Mesenchymal stem cell (in vitro differentiated cells and primary cell): ENCODE measurements around the gene PERCC1.

Source experiments
- DNase-seq: peaks from one replicate; pipeline ENCODE4 v3.0.0-alpha.2; 2013
- H2AFZ ChIP-seq: one replicate; pipeline ENCODE4 v1.6.1; 2013; ENCODE audit warnings: low read depth, mild to moderate bottlenecking, control low read depth, inconsistent platforms, low read length, moderate library complexity
- H2AK5ac ChIP-seq: 2 replicates; pipeline ENCODE4 v1.6.1; 2013; ENCODE audit warnings: low read length, moderate library complexity, mild to moderate bottlenecking, inconsistent platforms; ENCODE audit not compliant: severe bottlenecking
- H2BK120ac ChIP-seq: one replicate; pipeline ENCODE4 v1.6.1; 2013; ENCODE audit warnings: low read depth, mild to moderate bottlenecking, inconsistent platforms, low read length, moderate library complexity
- H2BK12ac ChIP-seq, 2 experiments: one replicate each; pipeline ENCODE4 v1.6.1; 2013; ENCODE audit warnings: inconsistent platforms in 2 of 2, low read length in 2 of 2, mild to moderate bottlenecking in 2 of 2, moderate library complexity in 2 of 2, control low read depth in 1 of 2
- H2BK15ac ChIP-seq: one replicate; pipeline ENCODE4 v1.6.1; 2013; ENCODE audit warnings: mild to moderate bottlenecking, low read depth, inconsistent platforms; ENCODE audit not compliant: poor library complexity, severe bottlenecking
- H2BK5ac ChIP-seq: 2 replicates; pipeline ENCODE4 v1.6.1; 2013; ENCODE audit warnings: low read depth, mild to moderate bottlenecking, low read length, control low read depth, inconsistent platforms; ENCODE audit not compliant: poor library complexity, severe bottlenecking
- H3K14ac ChIP-seq, 2 experiments: one replicate each; pipeline ENCODE4 v1.6.1; 2013; ENCODE audit warnings: inconsistent platforms in 2 of 2, low read length in 2 of 2, control low read depth in 1 of 2, mild to moderate bottlenecking in 1 of 2, moderate library complexity in 1 of 2
- H3K18ac ChIP-seq, 2 experiments: one replicate each; pipeline ENCODE4 v1.6.1; 2013; ENCODE audit warnings: inconsistent platforms in 2 of 2, low read length in 2 of 2, control low read depth in 1 of 2, low read depth in 1 of 2, mild to moderate bottlenecking in 1 of 2
- H3K23ac ChIP-seq, 2 experiments: one replicate each; pipeline ENCODE4 v1.6.1; 2013; ENCODE audit warnings: inconsistent platforms in 2 of 2, low read length in 2 of 2, mild to moderate bottlenecking in 2 of 2, moderate library complexity in 2 of 2, control low read depth in 1 of 2
- H3K27ac ChIP-seq: 2 replicates; pipeline ENCODE4 v1.5.1; 2013; ENCODE audit warnings: mild to moderate bottlenecking, moderate library complexity, low read length, control low read depth, inconsistent platforms; ENCODE audit not compliant: poor library complexity, severe bottlenecking
- H3K27me3 ChIP-seq, 2 experiments: 2 replicates each; pipeline versions ENCODE4 v1.6.1 to v1.7.0; 2013; ENCODE audit warnings: low read length in 2 of 2, mild to moderate bottlenecking in 2 of 2, moderate library complexity in 2 of 2, control low read depth in 1 of 2, inconsistent platforms in 1 of 2; ENCODE audit not compliant: control insufficient read depth in 1 of 2, insufficient read depth in 1 of 2
- H3K36me3 ChIP-seq, 2 experiments: 2 replicates each; pipeline versions ENCODE4 v1.6.1 to v1.7.0; 2013; ENCODE audit warnings: low read length in 2 of 2, control low read depth in 1 of 2, inconsistent platforms in 1 of 2, low read depth in 1 of 2, mild to moderate bottlenecking in 1 of 2; ENCODE audit not compliant: insufficient read depth in 2 of 2, control insufficient read depth in 1 of 2
- H3K4ac ChIP-seq, 2 experiments: one replicate each; pipeline ENCODE4 v1.6.1; 2013; ENCODE audit warnings: inconsistent platforms in 2 of 2, low read length in 2 of 2, mild to moderate bottlenecking in 2 of 2, moderate library complexity in 2 of 2, control low read depth in 1 of 2, low read depth in 1 of 2
- H3K4me1 ChIP-seq: 2 replicates; pipeline ENCODE4 v1.6.1; 2013; ENCODE audit warnings: low read depth, low read length, control low read depth; ENCODE audit not compliant: control insufficient read depth, insufficient read depth
- H3K4me2 ChIP-seq: 2 replicates; pipeline ENCODE4 v1.6.1; 2013; ENCODE audit warnings: low read length, mild to moderate bottlenecking, inconsistent platforms; ENCODE audit not compliant: poor library complexity, severe bottlenecking
- H3K4me3 ChIP-seq, 2 experiments: 2 replicates each; pipeline versions ENCODE4 v1.5.1 to v1.7.0; 2013; ENCODE audit warnings: low read length in 2 of 2, mild to moderate bottlenecking in 2 of 2, control low read depth in 1 of 2, low read depth in 1 of 2; ENCODE audit not compliant: insufficient read depth in 1 of 2
- H3K79me1 ChIP-seq: replicated peaks from 2 replicates; pipeline ENCODE4 v1.6.1; 2013; ENCODE audit warnings: mild to moderate bottlenecking, control low read depth, low read length, inconsistent platforms; ENCODE audit not compliant: poor library complexity, severe bottlenecking
- H3K9ac ChIP-seq: 2 replicates; pipeline ENCODE4 v1.7.0; 2013; ENCODE audit warnings: mild to moderate bottlenecking, low read length, moderate library complexity
- H3K9me3 ChIP-seq: 2 replicates; pipeline ENCODE4 v1.7.0; 2013; ENCODE audit warnings: mild to moderate bottlenecking, low read length; ENCODE audit not compliant: control insufficient read depth
- H4K8ac ChIP-seq: one replicate; pipeline ENCODE4 v1.6.1; 2013; ENCODE audit warnings: inconsistent platforms, mild to moderate bottlenecking, low read length, moderate library complexity
- H4K91ac ChIP-seq: one replicate; pipeline ENCODE4 v1.6.1; 2013; ENCODE audit warnings: mild to moderate bottlenecking, low read length, inconsistent platforms
- WGBS: methylation state at CpG from one replicate; pipeline ENCODE4 v1.1.7; 2013; ENCODE audit warnings: mixed read lengths; 5-methylcytosine and 5-hydroxymethylcytosine counted together

PERCC1 gene

DNA sequence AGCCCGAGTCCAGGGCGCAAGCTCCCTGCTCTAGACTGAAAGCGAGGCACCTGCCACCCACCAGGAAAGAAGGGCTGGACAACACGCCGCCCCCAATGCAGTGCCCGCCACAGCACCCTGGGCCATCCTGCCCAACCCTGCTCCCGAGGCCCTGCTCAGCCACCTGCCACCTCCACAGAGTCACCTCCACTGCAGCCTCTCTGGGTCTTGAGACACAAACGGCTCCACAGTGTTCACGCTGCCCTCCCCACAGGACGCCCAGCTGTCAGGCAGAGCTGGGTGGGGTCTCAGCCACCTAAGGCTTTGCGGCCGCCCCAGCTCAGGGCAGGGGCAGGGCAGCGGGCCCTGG is 34.7 kb downstream of the PERCC1 start:
- no peak overlapping the region for H2BK5ac ChIP-seq
- no peak overlapping the region for H3K9ac ChIP-seq
- no peak overlapping the region for H4K8ac ChIP-seq
- H3K4me2 ChIP-seq, result no peak overlapping the region
- H3K4ac ChIP-seq, result no peak overlapping the region
- H2BK120ac ChIP-seq, result no peak overlapping the region
- no peak overlapping the region for H2AK5ac ChIP-seq
- DNase-seq, result no peak
- no peaks in the 10 kb centered on the region for H3K27me3 ChIP-seq
- no peak overlapping the region for H3K4me3 ChIP-seq
- H2BK12ac ChIP-seq, result no peak overlapping the region
- H4K91ac ChIP-seq, result no peak overlapping the region
- H3K18ac ChIP-seq, result no peak overlapping the region
- peaks cover 16% of the 10 kb centered on the region for H3K4me1 ChIP-seq
- no peak overlapping the region for H3K27ac ChIP-seq
- peaks cover 62% of the 10 kb centered on the region for H3K79me1 ChIP-seq
- 98% methylated on average over 13 of the region's 13 CpGs for WGBS
- H3K23ac ChIP-seq, result no peak overlapping the region
- H3K14ac ChIP-seq, result no peak overlapping the region
- H2BK15ac ChIP-seq, result no peak overlapping the region
- H3K36me3 ChIP-seq, result peaks cover 30 to 48% of the 10 kb centered on the region in 2 experiments
- H2AFZ ChIP-seq, result no peak overlapping the region
- H3K9me3 ChIP-seq, result no peaks in the 10 kb centered on the region

GRCh38 chr16:1466054-1466453 is 35.2 kb downstream of the PERCC1 start:
- Histone ChIP-seq H2BK12ac (no peak overlapping the region), H3K4me2 (no peak overlapping the region), H3K18ac (no peak overlapping the region), H3K14ac (no peak overlapping the region), H3K23ac (no peak overlapping the region), H3K27ac (no peak overlapping the region), H2AK5ac (no peak overlapping the region), H3K27me3 (no peaks in the 10 kb centered on the region), H3K9ac (no peak overlapping the region), H3K4me3 (no peak overlapping the region), H2BK5ac (no peak overlapping the region), H3K36me3 (peaks cover 25 to 48% of the 10 kb centered on the region in 2 experiments), H3K9me3 (no peaks in the 10 kb centered on the region), H4K91ac (no peak overlapping the region), H3K4me1 (peaks cover 21% of the 10 kb centered on the region), H2BK120ac (no peak overlapping the region), H2AFZ (no peak overlapping the region), H4K8ac (no peak overlapping the region), H3K4ac (no peak overlapping the region), H3K79me1 (peaks cover 58% of the 10 kb centered on the region), H2BK15ac (no peak overlapping the region)
- no peak for DNase-seq
- 93% methylated on average over 21 of the region's 24 CpGs for WGBS

DNA sequence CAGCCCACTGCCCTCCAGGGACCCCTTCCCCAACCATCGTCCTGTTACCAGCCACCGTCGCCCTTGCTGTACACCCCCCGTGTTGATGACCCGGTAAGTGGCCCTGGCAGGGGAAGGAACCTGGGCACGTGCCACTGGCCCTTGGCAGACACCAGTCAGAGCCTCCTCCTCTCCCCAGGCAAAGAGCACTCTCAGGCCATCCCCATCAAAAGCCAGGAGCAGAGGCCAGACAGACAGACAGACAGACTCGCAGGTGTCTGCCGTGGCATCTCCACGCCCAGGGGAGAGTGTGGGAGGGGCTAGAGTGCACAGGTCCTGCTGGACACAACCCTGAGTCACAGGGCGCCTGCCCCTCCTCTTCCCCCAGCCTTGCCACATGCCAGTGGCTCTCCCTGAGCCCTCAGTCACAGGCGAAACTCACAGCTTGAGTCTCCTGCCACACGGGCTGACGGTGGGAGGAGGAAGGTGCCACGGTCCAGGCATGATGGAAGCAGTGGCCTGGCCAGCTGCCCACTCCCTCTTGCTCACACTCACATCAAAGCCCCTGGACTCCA is 36.2 kb downstream of the PERCC1 start:
- Histone ChIP-seq H2AFZ (no peak overlapping the region), H3K4ac (no peak overlapping the region), H3K27me3 (no peaks in the 10 kb centered on the region), H3K4me2 (no peak overlapping the region), H3K36me3 (peaks cover 23 to 46% of the 10 kb centered on the region in 2 experiments), H3K79me1 (peaks cover 57% of the 10 kb centered on the region), H2BK120ac (no peak overlapping the region), H3K4me1 (peaks cover 28% of the 10 kb centered on the region), H2BK15ac (no peak overlapping the region), H2BK5ac (no peak overlapping the region), H3K9me3 (no peaks in the 10 kb centered on the region), H3K18ac (no peak overlapping the region), H4K8ac (no peak overlapping the region), H2AK5ac (no peak overlapping the region), H3K14ac (no peak overlapping the region), H3K4me3 (no peak overlapping the region), H3K27ac (no peak overlapping the region), H4K91ac (no peak overlapping the region), H2BK12ac (no peak overlapping the region), H3K9ac (no peak overlapping the region), H3K23ac (no peak overlapping the region)
- 98% methylated on average over 13 of the region's 14 CpGs for WGBS
- DNase-seq, result no peak

DNA sequence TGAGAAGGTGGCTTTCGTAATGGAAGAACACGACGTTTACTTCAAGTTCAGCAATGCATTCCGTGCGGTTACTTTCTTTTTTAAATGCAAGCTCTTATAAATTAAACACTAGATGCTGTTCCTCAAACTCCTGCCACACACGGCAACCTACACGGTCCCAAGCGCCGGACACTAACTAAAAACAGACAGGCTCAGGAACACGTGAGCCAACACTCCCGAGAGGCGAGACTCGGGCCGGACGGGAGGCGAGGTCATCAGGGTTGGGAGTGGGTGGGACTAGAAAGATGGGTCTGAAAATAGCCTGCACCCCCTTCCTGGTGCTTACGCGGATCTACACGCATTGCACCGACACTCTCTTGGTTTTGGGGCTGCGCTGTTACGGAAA is 37.5 kb downstream of the PERCC1 start:
- H3K4me1 ChIP-seq, result peaks cover 30% of the 10 kb centered on the region
- peak overlapping the region; percentile 29 for H3K9ac ChIP-seq
- H3K9me3 ChIP-seq, result no peaks in the 10 kb centered on the region
- H2AFZ ChIP-seq, result no peak overlapping the region
- no peak overlapping the region for H3K4me2 ChIP-seq
- peaks cover 15 to 42% of the 10 kb centered on the region in 2 experiments for H3K36me3 ChIP-seq
- no peak overlapping the region for H4K8ac ChIP-seq
- no peak overlapping the region for H3K27ac ChIP-seq
- no peak overlapping the region for H3K14ac ChIP-seq
- H3K4ac ChIP-seq, result no peak overlapping the region
- H3K4me3 ChIP-seq, result peak overlapping the region in 1 of 2 experiments; percentile 18
- H3K27me3 ChIP-seq, result no peaks in the 10 kb centered on the region
- no peak overlapping the region for H4K91ac ChIP-seq
- no peak overlapping the region for H2BK12ac ChIP-seq
- no peak overlapping the region for H2BK5ac ChIP-seq
- H3K79me1 ChIP-seq, result peaks cover 50% of the 10 kb centered on the region
- H3K23ac ChIP-seq, result no peak overlapping the region
- 95% methylated on average over 22 of the region's 22 CpGs for WGBS
- no peak overlapping the region for H2BK120ac ChIP-seq
- no peak for DNase-seq
- H3K18ac ChIP-seq, result no peak overlapping the region
- H2AK5ac ChIP-seq, result no peak overlapping the region
- no peak overlapping the region for H2BK15ac ChIP-seq
